H9 (cell line): Measurements from ENCODE around the gene KDM2A. TPM values are rescaled to one million over a fixed set of nuclear protein-coding genes. Genes with fewer than 3 reads are reported as not detected.

Experiments
- DNase-seq: peaks from one replicate; pipeline ENCODE4 v3.0.0-alpha.2; 2017
- H2AFZ ChIP-seq: one replicate; pipeline ENCODE4 v1.6.1; 2013; ENCODE audit warnings: mild to moderate bottlenecking, low read length, control low read depth, moderate library complexity
- H2AK5ac ChIP-seq: 2 replicates; pipeline ENCODE4 v1.6.1; 2013; ENCODE audit warnings: low read length, control low read depth, mixed read lengths; ENCODE audit not compliant: insufficient read length
- H2BK120ac ChIP-seq: one replicate; pipeline ENCODE4 v1.6.1; 2013; ENCODE audit warnings: low read depth, mild to moderate bottlenecking, low read length, control low read depth, inconsistent platforms; ENCODE audit not compliant: poor library complexity, severe bottlenecking
- H2BK12ac ChIP-seq: 2 replicates; pipeline ENCODE4 v1.6.1; 2013; ENCODE audit warnings: low read length, control low read depth, mixed read lengths, low read depth; ENCODE audit not compliant: insufficient read length
- H2BK15ac ChIP-seq: 2 replicates; pipeline ENCODE4 v1.6.1; 2013; ENCODE audit warnings: low read depth, low read length, control low read depth
- H2BK20ac ChIP-seq: one replicate; pipeline ENCODE4 v1.6.1; 2013; ENCODE audit warnings: low read depth, mild to moderate bottlenecking, low read length, control low read depth, inconsistent platforms; ENCODE audit not compliant: poor library complexity, severe bottlenecking
- H2BK5ac ChIP-seq: 2 replicates; pipeline ENCODE4 v1.6.1; 2013; ENCODE audit warnings: low read length, control low read depth, mixed read lengths; ENCODE audit not compliant: insufficient read length
- H3K14ac ChIP-seq: 2 replicates; pipeline ENCODE4 v1.6.1; 2013; ENCODE audit warnings: low read length, control low read depth; ENCODE audit not compliant: insufficient read depth
- H3K18ac ChIP-seq: 2 replicates; pipeline ENCODE4 v1.6.1; 2013; ENCODE audit warnings: low read depth, mild to moderate bottlenecking, mixed read lengths, low read length, control low read depth; ENCODE audit not compliant: insufficient read length
- H3K23ac ChIP-seq: 2 replicates; pipeline ENCODE4 v1.6.1; 2013; ENCODE audit warnings: low read length, control low read depth, mixed read lengths, low read depth; ENCODE audit not compliant: insufficient read length
- H3K23me2 ChIP-seq: 2 replicates; pipeline ENCODE4 v1.6.1; 2013; ENCODE audit warnings: low read depth, mild to moderate bottlenecking, mixed read lengths, low read length, control low read depth; ENCODE audit not compliant: insufficient read length, poor library complexity, severe bottlenecking
- H3K27ac ChIP-seq: 2 replicates; pipeline ENCODE4 v1.5.1; 2013; ENCODE audit warnings: low read length, control low read depth, mixed read lengths, low read depth; ENCODE audit not compliant: insufficient read length
- H3K27me3 ChIP-seq: 2 replicates; pipeline ENCODE4 v1.6.1; 2013; ENCODE audit warnings: low read length, control low read depth, inconsistent platforms; ENCODE audit not compliant: insufficient read depth
- H3K4ac ChIP-seq: 2 replicates; pipeline ENCODE4 v1.6.1; 2013; ENCODE audit warnings: low read depth, mild to moderate bottlenecking, control low read depth, inconsistent platforms, low read length, moderate library complexity
- H3K4me1 ChIP-seq: 2 replicates; pipeline ENCODE4 v1.6.1; 2013; ENCODE audit warnings: low read length, control low read depth, inconsistent platforms; ENCODE audit not compliant: insufficient read depth
- H3K4me2 ChIP-seq: 2 replicates; pipeline ENCODE4 v1.6.1; 2013; ENCODE audit warnings: low read length, control low read depth, mixed read lengths; ENCODE audit not compliant: insufficient read length, insufficient read depth
- H3K56ac ChIP-seq: 2 replicates; pipeline ENCODE4 v1.6.1; 2013; ENCODE audit warnings: low read depth, mild to moderate bottlenecking, mixed read lengths, low read length, control low read depth; ENCODE audit not compliant: insufficient read length
- H3K79me1 ChIP-seq: 2 replicates; pipeline ENCODE4 v1.6.1; 2013; ENCODE audit warnings: low read depth, mild to moderate bottlenecking, moderate library complexity, low read length, control low read depth, inconsistent platforms; ENCODE audit not compliant: insufficient read depth, poor library complexity, severe bottlenecking
- H3K79me2 ChIP-seq: 2 replicates; pipeline ENCODE4 v1.6.1; 2013; ENCODE audit warnings: low read length, control low read depth, inconsistent platforms; ENCODE audit not compliant: insufficient read depth
- H3K9ac ChIP-seq: 2 replicates; pipeline ENCODE4 v1.6.1; 2013; ENCODE audit warnings: low read length, control low read depth, mixed read lengths; ENCODE audit not compliant: insufficient read length; ENCODE audit errors: extremely low read depth
- H3K9me3 ChIP-seq: one replicate; pipeline ENCODE4 v1.6.1; 2013; ENCODE audit warnings: low read depth, low read length, inconsistent platforms; ENCODE audit not compliant: control insufficient read depth
- H3T11ph ChIP-seq: one replicate; pipeline ENCODE4 v1.6.1; 2013; ENCODE audit warnings: mild to moderate bottlenecking, low read length, control low read depth, inconsistent platforms
- H4K20me1 ChIP-seq: one replicate; pipeline ENCODE4 v1.6.1; 2013; ENCODE audit not compliant: control insufficient read depth, insufficient read length, insufficient read depth
- H4K5ac ChIP-seq: 2 replicates; pipeline ENCODE4 v1.6.1; 2013; ENCODE audit warnings: low read depth, mild to moderate bottlenecking, mixed read lengths, low read length, control low read depth; ENCODE audit not compliant: insufficient read length
- H4K8ac ChIP-seq: replicated peaks from 2 replicates; pipeline ENCODE4 v1.6.1; 2013; ENCODE audit warnings: low read length, control low read depth, mixed read lengths, low read depth; ENCODE audit not compliant: insufficient read length
- H4K91ac ChIP-seq: 2 replicates; pipeline ENCODE4 v1.6.1; 2013; ENCODE audit warnings: low read depth, mild to moderate bottlenecking, moderate library complexity, mixed read lengths, low read length, control low read depth; ENCODE audit not compliant: insufficient read length
- H3K27ac Mint-ChIP-seq, 3 experiments: 2 replicates in 2 of 3; 3 replicates in 1 of 3; pipeline ENCODE4 v1.8.0; 2020 to 2021; ENCODE audit warnings: mixed read lengths in 3 of 3, mild to moderate bottlenecking in 1 of 3, moderate library complexity in 1 of 3
- H3K27me3 Mint-ChIP-seq: 2 replicates; pipeline ENCODE4 v1.8.0; 2021; ENCODE audit warnings: low read depth, mild to moderate bottlenecking, moderate library complexity, mixed read lengths
- H3K36me3 Mint-ChIP-seq, 3 experiments: 2 replicates in 2 of 3; 3 replicates in 1 of 3; pipeline ENCODE4 v1.8.0; 2020 to 2021; ENCODE audit warnings: low read depth in 3 of 3, mixed read lengths in 3 of 3; ENCODE audit not compliant: insufficient read depth in 1 of 3
- H3K4me1 Mint-ChIP-seq, 2 experiments: 2 replicates each; pipeline ENCODE4 v1.8.0; 2020; ENCODE audit warnings: mixed read lengths in 2 of 2
- H3K4me3 Mint-ChIP-seq, 2 experiments: 2 replicates in 1 of 2; 3 replicates in 1 of 2; pipeline ENCODE4 v1.8.0; 2020 to 2021; ENCODE audit warnings: mild to moderate bottlenecking in 2 of 2, mixed read lengths in 2 of 2, moderate library complexity in 1 of 2
- H3K9me3 Mint-ChIP-seq, 2 experiments: 2 replicates in 1 of 2; 3 replicates in 1 of 2; pipeline ENCODE4 v1.8.0; 2020; ENCODE audit warnings: mild to moderate bottlenecking in 2 of 2, mixed read lengths in 2 of 2, moderate library complexity in 1 of 2
- CTCF ChIP-seq: fragments of 200-600 bp; sonication (generic); conservative IDR thresholded peaks from 3 replicates; pipeline ENCODE4 v1.8.0; 2021; ENCODE audit warnings: antibody characterized with exemption, mild to moderate bottlenecking
- WGBS: extraction: QIAGEN DNeasy Blood & Tissue Kit; methylation state at CpG from one replicate; pipeline ENCODE4 v1.1.7; 2013; ENCODE audit warnings: missing lambda C conversion rate, low lambda C conversion rate, mixed read lengths; ENCODE audit not compliant: insufficient read length; ENCODE audit errors: extremely low coverage; 5-methylcytosine and 5-hydroxymethylcytosine counted together
- total RNA-seq: library from RNA; stranded (reverse); gene quantifications from 2 replicates; pipeline ENCODE4 v1.2.1, GENCODE V29; 2021

Gene KDM2A
- total RNA-seq, 1 experiment from 2014 or later: 85.9 TPM

GRCh38 chr11:67275606-67276409 is 156.7 kb downstream of the KDM2A start:
- Histone ChIP-seq H4K20me1 (no peaks in the 10 kb centered on the region), H3K27ac (no peak overlapping the region), H2BK5ac (no peak overlapping the region), H2BK120ac (no peak overlapping the region), H3K23ac (no peak overlapping the region), H3K23me2 (peaks cover 1% of the 10 kb centered on the region), H3K4me2 (no peak overlapping the region), H3T11ph (no peak overlapping the region), H3K9ac (no peak overlapping the region), H3K14ac (no peak overlapping the region; the same call in 1 of the 2 replicates), H3K18ac (no peak overlapping the region), H3K4me1 (peaks cover 7% of the 10 kb centered on the region), H2BK20ac (no peak overlapping the region), H3K9me3 (no peaks in the 10 kb centered on the region), H3K79me2 (peaks cover 7% of the 10 kb centered on the region; the same call in 1 of the 2 replicates), H2BK15ac (no peak overlapping the region), H3K56ac (no peak overlapping the region), H2AFZ (no peak overlapping the region), H3K4ac (no peak overlapping the region), H3K79me1 (no peaks in the 10 kb centered on the region), H4K91ac (no peak overlapping the region), H2AK5ac (no peak overlapping the region), H4K5ac (no peak overlapping the region), H2BK12ac (no peak overlapping the region), H4K8ac (no peak overlapping the region), H3K27me3 (no peaks in the 10 kb centered on the region)
- WGBS: no CpG with 5 or more reads among the region's 17 CpGs
- no peaks in the 10 kb centered on the region for H3K27me3 Mint-ChIP-seq
- H3K4me3 Mint-ChIP-seq: no peak overlapping the region
- no peak for DNase-seq
- no peaks in the 10 kb centered on the region for H3K9me3 Mint-ChIP-seq
- H3K36me3 Mint-ChIP-seq: peaks cover 7 to 22% (median 20%) of the 10 kb centered on the region in 3 experiments; a peak in 6 of 7 replicates
- H3K4me1 Mint-ChIP-seq: peaks cover 24 to 32% of the 10 kb centered on the region in 2 experiments
- TF ChIP-seq CTCF: no peak
- peak overlapping the region; percentile 61 to 93 (median 90); a peak in 5 of 7 replicates for H3K27ac Mint-ChIP-seq
